NCI-H2196 (cell line): ENCODE measurements around the gene CARD19.

Experiments
- DNase-seq: peaks from one replicate; lab custom pipeline; 2025; ENCODE audit not compliant: unreplicated experiment; lab: John Stamatoyannopoulos, UW

The CARD19 gene

DNA sequence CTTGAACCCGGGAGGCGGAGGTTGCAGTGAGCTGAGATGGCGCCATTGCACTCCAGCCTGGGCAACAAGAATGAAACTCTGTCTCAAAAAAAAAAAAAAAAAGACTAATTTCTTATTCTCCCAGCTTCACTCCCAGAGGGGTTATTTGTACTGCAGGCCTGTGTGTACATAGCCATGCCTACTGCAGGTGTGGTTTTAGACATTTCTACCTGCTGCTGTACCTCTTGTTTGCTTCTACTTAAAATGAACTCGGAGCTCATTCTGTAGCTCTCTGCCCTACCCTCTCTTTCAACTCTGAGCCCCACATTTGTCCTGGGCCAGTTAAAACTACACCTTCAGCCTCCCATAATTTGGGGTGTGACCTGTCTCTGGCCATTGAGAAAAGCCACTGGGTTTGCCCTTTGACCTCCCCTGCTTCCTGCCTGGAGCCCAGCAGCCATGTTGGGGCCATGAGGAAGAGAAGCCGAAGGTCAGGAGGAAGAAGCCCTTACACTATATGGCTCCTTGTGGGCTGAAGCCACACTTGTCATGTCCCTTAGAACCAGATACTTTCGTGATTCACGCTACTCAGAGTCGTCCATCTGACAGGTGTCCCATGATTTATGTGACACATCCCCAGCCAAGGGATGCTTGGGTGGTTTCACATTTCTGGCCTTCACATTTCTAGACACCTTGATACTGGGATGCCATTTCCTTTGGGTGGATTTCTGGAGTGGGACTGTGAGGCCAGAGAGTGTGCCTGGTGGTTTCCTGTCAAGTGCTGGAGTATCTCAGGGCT lies 9.4 kb upstream of the CARD19 start:
- no peak for DNase-seq

DNA sequence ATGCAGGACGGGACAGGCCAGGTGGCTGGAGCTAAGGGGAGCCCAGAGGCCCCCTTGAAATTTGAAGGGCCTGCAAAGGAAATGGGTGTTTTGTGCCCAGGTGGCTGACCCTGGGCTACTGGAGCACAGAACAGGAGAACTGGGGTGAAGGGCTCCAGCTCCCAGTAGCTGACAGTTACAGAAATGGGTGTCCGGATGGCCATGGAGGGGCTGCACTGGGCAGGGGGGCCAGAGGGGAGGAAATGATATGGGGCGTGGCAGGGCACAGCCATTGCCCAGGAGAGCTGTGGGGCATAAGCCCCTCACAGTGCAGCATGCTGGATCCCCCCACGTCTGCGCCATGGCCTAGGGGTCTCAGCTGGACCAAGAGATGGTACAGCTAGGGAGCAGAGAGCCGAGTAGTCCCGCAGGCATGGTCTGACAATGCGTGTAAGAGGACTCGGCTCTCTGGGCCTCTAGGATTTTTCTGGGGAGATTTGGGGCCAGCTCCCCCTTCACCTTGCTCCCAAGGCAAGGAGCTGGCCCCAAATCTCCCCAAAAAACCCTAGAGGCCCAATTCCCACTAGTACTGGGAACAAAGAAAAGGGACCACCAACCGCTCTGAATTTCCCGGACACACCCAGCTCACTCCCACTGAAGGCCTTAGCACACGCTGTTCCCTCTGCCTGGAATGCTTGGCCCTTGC lies 7.9 kb upstream of the CARD19 start:
- no peak for DNase-seq

DNA sequence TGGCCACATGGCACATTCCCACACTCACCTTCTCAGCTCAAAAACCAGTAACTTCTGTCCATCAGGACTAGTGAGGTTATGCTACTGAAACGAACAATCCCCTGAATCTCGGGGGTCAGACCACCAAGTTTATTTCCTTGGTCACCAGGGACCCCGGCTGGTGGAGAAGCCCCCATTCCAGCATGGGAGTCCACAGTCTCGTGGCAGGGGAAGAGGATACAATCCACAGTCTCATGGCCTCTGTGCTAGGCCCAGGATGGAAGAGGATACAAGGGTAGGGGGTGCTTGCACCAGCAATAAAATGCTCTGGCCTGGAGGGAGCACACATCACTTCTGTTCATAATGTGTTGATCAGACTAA lies 7.4 kb upstream of the CARD19 start:
- no peak for DNase-seq

DNA sequence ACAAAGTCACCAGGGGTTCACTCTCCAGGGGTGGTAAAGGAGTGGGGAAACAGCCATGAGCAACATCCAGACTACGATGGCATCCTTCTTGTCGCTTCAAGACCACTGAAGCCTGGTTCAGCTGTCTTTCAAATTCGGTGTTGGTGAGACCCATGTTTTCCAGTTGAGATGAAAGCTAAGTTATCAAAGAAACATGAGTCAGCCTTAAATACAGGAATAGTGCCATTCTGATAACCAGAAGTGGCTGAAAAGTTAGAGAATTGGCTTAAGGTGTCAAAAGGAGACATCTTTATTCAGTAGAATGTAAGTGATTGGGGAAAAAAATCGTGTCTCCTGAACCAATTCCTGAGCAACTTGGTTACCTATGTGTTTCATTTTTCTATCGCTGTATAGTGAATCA lies 7.0 kb upstream of the CARD19 start:
- DNase-seq: no peak

DNA sequence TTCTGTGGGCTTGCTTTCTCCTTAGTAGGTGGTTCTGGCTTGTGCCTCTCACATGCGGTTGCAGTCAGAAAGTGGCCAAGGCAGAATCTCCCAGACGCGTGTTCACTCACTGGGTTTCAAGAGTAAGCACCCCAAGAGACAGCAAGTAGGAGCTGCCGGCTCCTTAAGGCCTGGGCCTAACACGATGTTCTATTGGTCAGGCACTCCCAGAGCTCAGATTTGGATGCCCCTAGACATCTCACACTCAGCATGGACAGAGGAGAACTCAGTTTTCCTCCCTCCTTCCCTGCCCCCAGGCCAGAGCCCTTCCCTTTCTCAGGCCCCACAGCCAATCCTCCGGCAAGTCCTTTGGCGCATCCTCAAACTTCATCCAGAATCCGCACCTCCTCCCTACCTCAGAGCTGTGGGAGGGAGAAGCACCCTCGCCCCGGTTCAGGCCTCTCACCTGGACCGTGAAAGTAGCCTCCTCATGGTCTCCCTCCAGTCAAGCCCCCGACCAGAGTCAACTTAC lies 6.5 kb upstream of the CARD19 start:
- DNase-seq: no peak

DNA sequence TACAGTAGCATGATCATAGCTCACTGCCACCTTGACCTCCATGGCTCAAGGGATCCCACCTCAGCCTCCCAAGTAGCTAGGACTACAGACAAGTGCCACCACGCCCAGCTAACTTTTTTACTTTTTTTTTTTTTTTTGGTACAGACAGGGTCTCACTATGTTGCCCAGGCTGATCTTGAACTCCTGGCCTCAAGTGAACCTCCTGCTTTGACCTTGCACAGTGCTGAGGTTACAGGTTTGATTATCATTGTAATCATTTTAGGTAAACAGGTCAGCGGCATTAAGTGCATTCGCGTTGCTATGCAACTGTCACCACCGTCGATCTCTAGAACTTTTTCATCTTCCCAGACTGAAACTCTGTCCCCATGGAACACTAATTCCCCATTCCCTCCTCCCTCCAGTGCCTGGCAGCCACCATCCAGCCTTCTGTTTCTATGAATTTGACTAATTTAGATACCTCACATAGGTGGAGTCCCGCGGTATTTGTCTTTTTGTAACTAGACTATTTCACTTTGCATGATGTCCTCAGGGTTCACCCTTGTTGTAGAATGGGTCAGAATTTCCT lies 5.8 kb upstream of the CARD19 start:
- no peak for DNase-seq

DNA sequence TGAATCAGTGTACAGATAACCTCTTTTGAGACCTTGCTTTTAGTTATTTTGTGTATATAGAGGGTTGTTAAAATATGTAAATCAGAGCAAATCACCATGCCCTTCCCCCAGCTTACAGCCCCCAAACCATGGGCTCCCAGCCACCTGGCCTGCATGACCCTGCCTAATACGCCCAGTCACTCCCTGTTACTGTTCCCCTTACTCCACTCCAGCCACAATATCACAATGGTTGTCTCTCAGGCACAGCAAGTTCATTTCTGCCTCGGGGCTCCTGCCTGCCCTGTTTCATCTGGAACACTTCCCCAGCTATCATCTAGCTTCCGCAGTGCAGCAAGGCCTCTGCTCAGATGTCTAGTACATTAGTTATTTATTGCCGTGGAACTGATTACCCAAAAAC lies 5.0 kb upstream of the CARD19 start:
- DNase-seq: no peak

DNA sequence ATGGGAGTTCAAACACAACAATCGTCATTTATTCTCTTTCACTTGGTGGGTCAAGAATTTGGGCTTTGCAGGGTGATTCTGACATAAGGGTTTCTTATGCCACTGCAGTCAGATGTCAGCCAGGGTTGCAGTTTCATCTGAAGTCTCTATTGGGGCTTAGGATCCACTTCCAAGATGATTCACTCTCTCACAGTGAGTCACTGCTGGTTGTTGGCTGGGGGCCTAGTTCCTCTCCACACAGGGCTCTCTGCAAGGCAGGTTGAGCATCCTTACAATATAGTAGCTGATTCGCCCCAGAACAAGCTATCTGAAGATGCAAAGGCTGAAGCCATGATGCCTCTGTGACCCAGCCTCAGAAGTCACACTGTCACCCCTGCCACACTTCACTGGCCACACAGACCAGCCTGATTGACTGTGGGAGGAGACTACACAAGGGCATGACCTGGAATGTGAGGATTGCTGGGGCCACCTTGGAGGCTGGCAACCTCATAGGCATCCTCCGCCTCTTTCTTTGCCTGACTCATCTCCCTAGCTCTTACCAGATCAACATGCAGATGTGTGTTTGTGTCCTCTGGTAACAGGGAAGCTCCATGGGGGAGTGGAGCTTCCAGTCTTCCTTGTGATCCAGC lies 4.5 kb upstream of the CARD19 start:
- DNase-seq: peak; percentile 16

DNA sequence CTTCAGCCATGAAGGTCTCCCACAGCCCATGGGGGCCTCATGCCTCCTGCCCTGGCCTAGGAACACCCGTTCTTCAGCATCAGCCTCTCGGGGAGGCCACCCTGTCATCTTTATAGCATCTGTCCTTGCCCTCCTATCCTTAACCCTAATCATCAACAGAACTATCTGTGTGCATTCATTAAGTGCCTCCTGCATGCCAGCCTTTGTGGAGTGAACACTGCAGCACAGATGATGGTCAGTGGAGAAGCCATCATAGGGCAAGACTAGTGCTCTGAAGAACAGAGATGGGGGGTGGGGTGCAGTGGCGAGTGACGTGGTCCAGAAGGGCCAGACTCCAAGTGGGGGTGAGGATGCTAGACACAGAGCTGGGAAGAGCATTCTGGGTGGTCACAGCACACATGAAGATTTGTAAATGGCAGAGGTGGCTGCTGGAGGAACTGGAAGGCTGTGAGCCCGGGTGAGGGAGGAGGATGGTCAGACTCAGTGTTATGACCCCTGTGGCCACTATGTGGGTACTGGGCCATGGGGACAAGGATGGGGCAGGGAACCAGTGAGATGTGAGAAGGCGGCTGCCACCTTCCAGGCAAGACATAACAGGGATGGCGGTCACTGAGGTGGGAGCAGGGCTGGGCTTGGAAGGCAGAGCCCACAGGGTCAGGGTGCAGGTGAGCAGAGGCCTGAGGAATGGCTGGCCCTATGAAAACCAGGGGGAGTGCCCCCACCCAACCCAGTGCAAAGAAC lies 3.6 kb upstream of the CARD19 start:
- DNase-seq: no peak

DNA sequence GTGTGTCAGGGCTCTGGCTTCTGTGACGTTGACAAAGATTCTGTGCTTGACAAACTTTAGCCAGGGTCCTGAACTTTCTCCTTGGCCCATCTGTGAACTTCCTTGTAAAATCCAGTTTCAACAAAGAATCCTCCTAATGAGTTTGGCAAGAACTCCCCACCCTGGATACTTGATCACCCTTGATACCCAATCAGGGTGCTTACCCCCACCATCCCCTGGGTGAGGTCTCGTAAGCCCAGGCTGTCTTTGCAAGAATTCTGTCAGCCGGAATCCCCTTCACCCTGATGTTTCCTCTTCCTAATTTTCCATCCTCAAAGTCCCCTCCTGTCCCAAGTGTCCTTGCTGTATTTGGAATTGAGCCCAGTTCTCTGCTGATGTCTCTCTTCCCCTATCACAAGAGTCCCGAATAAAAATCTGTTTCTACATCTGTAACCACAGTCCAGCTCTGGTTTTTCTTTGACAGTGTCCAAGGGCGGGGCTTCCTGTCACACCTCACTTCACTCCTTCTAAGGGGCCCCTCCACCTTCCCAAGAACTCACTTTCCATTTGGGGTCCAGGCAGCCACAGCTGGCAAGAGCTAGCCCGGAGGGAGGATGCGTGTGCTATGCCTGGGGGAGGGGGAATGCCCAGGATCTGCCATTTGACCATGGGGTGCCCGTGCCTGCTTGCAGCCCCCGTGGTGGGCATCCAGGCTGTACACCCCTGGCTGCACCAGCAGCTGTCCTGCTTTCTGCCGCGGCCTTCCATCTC lies 2.7 kb upstream of the CARD19 start:
- DNase-seq: no peak

DNA sequence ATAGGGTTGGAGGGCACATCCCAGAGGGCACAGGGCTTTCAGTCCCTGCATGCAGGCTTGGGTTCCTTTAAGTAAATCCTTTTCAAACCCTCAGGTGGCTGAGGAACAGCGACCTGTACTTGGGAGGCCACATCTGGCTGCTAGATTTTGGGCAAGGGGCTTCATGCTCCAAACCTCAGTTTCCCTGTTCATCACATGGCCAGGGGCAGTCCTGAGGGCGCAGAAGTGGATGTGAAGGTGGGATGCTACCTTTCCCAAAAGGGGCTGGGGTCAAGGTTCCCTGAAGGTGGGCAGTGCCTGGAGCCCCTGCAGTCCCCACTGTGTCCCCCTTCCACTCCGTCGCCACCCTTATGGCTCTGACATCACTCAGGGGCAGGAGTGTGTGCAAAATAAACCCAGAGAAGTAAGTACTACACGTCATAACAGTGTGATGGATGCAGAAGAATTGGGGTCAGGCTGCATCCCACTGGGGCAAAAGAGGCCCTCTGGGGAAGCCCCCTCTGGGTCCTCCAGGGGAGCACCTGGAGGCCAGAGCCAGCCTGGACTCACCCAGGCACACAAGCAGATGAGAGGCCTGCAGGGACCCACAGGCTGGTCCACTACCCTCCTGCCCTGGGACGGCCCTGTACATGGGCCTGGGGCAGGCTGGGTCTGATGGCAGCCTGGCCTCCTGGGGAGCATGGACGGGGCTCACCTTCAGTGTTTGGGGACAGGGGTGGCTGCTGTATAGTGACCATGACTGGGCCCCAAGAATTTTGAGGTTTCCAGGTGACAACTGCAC lies 1.9 kb upstream of the CARD19 start:
- DNase-seq: no peak

DNA sequence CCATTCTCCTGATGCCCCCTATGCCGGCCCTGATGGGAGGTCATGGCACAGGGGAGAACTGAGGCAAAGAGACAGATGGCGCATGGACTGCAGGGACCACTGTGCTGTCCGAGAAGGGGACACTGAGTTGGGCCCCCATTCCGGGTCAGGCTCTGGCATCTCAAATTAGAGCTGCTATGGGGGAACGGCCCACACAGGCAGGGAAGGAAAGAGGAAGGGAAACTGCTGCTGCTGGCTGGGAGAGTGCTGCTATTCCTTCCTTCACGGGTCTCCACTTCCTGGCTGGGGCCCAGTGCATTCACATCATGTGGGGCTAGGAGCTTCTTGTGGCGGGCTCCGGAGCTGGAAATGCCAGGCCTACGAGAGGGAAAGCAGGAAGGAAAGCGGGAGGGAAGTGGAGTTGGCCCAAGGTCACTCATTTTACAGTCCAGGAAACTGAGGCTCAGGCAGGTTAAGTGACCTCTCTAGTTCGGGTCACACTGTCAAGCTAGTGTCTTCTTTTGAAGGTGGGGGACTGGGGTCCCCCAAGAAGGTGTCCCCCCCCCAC lies 1.3 kb upstream of the CARD19 start:
- no peak for DNase-seq

DNA sequence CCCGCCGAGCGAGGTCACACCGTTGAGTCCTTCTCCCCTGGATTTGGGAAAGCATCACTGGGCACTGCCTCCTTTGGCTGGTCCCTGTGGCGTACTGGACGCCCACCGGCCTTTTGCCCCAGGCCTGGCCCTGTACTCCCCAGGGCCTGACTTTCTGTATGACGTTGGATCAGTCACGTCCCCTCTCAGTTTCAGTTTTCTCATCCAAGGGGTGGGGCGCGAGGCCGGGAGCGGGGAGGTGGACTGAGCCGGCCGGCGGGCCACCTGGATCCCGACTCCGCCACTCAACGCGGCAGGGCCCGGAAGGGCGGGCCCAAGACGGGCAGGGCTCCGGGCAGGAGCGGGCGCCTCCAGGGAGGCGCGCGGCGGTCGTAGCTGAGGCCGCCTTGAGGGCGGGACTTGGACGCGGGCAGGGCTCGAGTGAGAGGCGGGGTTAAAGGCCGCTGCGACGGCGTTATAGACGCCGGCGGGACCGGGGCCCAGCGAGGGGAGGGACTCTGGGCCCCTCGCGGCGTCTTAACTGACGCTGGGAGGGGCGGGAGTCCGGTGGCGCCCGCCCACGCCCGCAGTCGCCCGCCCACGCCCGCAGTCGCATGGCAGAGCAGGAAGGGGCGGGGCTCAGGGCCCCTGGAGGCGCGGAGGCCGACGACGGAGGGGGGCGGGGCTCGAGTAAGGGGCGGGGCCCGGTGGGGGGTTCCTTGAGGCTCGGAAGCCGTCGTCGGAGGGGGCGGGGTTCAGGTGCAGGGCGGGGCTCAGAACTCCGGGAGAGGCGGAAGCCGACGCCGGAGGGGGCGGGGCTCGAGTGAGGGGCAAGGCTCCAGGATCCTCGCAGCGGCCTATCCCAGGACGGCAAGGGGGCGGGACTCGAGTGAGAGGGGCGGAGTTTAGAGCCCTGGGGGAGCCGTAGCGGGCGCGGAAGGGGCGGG lies 549 bp upstream of the CARD19 start:
- peak; percentile 100 for DNase-seq

DNA sequence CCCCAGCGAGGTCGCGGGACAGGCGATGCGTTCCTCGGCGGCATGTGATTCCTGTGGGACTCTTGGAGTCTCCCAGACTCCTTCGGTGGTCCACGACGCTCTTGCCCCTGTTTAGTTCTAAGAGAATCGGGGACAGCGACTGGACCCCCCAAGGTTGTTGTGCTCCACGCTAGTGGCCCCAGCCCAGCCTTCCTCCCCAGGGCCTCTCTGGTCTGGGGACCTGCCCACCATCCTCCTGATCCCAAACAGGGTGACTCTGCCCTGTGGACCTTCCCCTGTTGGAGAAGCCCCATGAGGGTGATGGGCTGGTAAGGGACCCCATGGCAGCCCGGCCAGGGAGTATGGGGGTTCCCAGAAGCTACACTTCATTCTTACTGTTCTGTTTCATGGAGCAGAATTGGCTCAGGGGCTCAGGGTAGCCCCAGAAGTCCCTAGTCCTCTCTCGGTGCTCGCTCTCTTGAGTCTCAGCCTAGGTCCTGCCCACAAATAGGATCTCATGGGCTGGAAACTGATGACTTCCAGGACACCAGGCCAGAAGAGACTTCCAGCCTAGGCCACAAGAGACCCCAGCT lies 880 bp downstream of the CARD19 start:
- no peak for DNase-seq

DNA sequence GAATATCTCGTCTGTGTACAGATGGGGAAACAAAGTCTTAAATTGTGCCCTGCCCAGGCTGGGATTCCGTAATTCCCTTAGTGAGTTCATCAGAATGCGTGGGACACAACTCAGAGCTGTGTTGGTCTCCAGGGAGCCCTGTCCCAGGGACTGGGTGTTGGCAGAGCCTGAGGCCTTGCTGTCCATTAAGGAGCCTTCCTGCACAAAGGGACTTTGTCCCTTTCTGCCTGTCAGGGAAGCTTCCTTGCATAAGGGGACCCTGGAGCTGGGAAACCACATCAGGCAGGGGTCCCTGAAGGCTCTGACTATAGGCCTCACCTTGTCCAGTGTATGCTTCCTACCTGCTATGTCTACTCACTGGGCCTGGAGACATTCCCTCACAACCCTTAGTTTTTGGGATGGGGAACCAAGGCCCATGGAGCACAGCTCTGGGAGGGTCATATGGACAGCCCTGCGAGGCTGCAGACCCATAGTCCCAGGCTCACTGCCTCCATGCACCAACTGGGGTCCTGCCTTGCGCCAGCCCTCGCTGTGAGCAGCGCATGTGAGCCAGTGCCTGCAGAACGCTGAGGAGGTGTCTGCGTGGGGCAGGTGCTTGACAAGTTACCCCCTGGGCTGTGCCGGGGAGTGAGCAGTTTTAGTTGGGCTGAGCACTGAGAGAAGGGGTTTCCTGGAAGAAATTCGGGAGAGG lies 1.6 kb downstream of the CARD19 start:
- no peak for DNase-seq

DNA sequence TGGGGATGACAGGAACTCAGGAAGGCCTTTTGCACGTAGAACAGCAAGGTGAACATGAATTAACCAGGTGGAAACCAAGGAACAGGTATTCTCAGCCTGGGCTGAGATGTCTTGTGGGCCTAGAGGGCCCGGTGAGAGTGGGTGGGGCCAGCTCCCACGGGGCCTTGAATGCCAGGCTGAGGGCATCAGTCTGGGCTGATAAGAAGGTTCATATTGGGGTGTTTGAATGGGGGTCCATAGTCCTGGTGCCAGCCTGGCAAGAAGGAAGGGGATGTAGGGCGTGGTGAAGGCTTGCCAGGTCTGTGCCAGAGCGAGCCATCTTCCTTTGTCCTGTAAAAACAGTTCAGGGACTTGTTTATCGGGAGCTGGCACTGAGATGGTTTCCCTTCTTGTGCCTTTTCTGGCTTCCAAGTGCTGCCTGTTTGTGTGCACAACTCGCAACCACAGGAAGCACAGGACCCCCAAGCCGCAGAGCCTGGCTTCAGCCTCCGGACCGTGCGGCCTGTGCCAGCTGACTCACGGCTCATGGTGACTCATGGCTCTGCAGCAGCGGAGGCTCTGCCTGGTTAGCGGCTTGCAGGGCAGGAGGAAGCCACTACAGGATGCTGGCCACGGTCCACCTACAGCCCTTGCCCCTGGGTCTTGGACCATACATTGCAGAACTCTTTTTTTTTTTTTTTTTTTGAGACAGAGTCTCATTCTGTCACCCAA lies 2.4 kb downstream of the CARD19 start:
- DNase-seq: peak; percentile 72
